Activated CD8-positive, alpha-beta memory T cell treated with anti-CD3 and anti-CD28 coated beads, Interleukin-2, amount 50 U/mL, for 24 hours (primary cell): ENCODE results near the gene VIPAS39.
"Not testable (repeated sequence)": the region's sequence is repeated elsewhere in the genome, so short reads cannot be mapped to it uniquely, and the experiment has no call there.

Experiments
- DNase-seq: peaks from one replicate; pipeline ENCODE4 v3.0.0-alpha.2; 2020; ENCODE audit errors: extremely low read depth

The VIPAS39 gene

DNA sequence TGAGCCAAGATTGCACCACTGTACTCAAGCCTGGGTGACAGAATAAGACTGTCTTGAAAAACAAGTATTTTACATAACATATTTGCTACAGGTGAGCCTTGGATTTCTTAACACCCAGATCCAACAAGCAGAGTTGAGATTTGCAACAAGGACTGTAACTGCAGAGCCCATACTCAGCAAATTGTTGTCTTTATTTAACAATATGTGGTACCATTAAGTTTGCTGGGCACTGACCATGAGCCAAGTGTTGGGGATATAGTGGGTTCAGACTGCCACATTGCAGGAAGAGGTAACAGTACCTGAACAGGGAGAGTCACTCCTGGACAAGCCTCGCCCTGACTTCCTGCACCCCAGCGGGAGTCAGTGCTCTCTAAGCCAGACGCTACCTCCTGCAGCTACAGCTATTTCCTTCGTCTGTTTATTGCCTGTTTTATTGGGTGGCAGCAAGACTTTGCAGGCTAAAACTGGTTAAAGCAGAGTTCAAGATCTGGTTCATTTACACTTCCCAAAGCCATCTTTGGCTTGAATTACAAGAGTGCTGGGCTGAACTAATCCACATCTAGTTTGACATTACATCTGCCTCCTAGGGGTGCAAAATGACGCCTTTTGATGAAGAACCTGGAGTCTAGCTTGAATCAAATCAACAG lies 12.9 kb upstream of the VIPAS39 start:
- DNase-seq, result no peak

DNA sequence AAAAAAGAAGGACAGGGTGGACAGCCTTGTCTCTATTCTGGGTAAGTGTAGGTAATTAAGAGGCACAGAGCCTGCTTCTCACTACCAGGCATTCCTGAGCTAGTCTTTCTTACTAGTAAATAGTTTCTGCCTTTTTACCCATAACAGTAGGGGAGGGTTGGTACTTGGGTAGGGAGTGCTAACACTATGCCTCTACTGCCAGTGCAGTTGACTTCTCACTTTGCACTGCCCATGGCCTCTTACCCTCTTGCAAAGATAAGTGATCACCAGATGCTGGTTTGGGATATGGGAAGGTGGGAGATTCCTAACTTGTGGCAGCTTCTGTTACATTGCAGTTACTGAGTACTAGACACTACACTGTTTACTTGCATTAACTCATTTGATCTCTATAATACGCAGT lies 12.1 kb upstream of the VIPAS39 start:
- DNase-seq, result no peak

DNA sequence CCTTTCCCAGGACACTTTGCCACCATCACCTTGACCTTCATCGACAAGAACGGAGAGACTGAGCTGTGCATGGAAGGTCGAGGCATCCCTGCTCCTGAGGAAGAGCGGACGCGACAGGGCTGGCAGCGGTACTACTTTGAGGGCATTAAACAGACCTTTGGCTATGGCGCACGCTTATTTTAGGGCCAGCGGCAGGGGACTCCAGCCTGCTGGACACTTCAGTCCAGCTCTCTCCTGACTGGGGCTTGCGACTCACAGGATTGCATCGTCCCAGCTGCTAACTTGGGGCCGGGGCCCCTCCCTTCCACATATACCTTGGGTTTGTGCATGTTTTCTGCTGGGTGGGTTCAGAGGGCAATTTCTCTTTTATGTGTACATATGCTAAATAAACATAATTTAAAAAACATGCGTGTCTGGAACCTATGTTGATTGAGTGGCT lies 11.7 kb upstream of the VIPAS39 start:
- DNase-seq, result no peak

DNA sequence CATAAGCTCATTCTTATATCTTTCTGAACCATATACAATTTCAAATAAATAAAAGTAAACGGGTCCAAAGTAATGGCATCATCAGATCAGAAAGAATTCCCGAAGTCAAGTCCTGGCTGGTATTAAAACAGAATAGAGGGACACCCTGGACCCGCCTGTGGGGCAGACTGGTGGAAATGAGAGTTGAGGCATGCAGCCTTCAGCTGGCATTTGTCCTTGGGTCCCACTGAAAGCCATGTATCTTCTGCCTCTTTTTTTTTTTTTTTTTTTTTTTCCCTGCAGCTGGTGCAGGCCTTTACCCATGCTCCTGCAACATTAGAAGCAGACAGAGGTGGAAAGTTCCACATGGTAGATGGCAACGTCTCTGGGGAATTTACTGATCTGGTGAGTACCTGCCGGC lies 10.4 kb upstream of the VIPAS39 start:
- DNase-seq, result no peak

DNA sequence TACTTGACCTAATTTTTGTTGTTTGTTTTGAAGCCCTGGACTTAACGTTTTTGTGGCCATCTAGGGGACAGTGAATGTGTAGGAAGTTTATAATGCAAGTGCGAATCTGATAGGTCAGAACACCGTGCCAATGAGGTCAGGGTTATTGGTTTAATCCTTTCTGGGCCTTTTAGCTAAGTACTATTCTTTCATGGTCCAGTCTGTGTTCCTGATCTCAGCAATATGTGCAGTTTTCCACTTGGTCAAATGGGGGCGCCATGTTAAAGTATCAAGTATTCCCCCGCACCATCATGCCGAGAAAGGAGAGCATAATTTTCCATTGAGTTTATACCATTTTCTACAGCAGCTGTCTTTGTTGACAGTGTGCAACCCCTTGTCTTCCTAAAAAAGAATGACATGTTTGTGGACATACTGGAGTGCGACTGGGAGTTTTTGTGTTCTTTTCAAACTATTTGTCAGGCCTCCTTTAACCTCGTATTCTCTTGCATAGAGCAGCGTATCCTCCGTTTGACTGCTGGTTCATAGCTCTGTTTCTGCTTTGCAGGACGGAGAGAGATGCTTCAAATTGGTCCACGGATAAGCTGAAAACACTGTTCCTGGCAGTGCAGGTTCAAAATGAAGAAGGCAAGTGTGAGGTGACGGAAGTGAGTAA lies 1.8 kb upstream of the VIPAS39 start:
- peak; percentile 45 for DNase-seq

DNA sequence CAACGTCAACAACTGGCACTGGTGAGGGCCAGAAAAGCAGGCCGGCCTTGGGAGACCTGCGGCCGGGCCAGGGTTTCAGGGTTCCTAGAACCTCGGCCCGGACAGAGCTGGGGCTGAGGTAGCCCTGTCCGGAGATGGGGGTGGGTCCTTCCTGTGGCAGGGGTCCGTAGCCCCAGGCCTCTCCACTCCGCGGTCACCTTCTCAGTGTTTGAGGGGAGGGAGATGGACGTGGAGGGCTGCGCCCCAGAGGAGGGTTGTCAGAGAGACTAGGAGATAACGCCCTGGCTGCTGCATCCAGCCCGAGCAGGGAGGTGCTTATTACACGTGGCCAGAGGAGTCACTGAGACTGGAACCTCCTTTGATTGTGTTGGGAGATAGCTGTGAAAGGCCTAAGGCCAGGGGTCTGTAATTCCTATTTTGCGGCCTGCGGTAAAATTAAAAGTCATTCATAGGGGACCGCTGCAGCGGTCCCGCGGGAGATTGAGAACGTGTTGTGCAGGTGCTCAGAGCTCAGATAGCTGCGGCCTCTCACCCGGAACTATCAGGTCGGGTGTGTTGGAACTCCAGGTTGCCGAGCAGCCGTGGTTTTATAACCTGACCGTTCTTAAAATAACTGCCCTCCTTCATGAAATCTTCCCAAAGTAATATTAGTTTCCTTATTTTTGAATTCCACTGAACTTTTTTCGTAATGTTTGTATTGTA lies 999 bp upstream of the VIPAS39 start:
- DNase-seq, result no peak

DNA sequence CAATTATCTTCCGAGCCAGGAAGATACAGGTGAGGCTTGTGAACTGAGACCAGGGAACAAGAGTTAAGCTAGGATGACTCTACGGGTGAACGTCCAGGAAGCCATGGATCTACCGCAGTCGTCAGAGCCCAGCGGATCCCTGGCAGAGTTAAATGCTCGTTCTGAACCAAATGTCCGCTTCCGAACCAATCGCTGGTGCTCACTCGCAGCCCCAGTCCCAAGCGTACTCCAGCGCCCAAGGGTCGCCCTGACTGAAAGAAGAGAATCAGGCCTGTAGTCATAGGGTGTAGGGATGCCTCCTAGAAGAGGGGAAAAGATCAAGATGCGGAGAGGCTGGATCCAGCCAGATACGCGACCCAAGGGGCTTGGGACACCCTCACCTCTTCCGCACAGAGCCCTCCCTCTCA lies 283 bp downstream of the VIPAS39 start:
- DNase-seq, result no peak

DNA sequence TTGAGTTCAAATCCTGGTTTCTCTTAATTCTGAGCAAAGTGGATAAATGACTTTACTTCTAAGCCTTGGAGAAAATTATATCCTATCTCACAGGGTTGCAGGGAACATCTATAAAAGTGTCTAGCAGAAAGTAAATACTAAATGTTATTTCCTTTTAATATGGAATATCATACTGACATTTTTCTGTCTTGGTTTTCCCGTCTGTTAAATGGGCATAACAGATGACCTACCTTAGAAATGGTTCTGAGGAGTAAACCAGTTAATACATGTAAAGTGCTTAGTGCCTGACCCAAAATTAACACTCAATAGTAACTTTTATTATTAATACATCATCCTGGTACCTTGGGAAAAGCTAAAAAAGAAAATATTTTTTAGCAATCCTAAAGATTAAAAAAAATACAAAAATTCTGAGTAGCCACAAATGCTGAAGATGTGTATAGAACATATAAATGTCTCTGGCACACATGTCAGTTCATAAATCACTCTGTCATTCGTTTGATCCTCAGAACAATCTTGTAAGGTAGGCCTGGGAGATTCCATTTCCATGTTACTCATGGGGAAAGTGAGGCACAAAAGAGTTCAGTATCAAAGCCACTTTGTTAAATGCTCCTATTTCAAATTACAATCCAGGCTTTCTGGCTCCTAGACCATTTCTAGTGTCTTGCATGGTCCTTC lies 1.3 kb downstream of the VIPAS39 start:
- no peak for DNase-seq

DNA sequence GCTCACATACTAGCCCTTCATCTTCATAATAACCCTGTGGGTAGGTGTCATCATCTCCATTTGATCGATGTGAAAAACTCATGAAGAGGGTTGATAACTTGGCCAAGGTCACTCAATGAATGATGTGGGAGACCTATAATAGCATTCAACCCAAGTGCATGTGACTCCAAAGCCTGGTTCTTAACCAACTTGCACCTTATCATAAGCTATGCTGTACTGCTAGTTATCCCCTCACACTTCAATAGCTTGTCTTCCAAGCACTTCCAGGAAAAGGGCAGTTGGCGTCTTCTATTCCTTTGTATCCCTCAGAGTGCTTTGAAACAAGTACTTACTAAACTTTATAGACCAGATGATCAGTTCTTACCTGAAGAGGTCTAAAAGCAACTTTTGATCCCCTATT lies 15.2 kb downstream of the VIPAS39 start:
- DNase-seq, result no peak

DNA sequence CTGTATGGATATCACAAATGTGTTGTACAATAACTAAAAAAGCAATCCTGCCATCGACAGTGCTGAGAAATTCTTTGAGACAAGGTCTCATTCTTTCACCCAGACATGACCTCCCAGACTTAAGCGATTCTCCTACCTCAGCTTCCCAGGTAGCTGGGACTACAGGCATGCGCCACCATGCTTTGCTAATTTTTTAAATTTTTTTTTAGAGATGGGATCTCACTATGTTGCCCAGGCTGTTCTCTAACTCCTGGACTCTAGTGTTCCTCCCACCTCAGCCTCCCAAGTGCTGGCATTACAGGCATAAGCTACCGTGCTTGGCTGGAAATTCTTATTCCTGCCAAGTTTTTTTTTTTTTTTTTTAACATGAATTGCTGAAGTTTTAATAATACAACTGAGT lies 17.5 kb downstream of the VIPAS39 start:
- DNase-seq, result no peak

DNA sequence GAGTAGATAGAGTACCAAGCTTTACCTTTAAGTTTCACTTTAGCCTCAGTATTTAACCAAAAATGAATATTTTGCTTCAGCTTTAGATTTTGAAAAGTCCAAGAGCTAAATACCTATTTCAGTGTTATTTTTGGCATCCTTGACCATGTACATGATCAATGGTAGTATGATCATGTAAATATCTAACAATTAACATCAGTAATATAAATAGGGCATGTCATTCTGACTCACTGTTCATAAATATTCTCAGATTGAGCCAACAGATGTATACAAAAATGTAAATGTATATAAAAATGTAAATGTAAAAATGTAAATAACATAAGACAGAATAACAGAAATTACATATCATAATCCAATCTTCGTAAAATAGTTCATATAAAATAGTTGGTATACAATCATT lies 18.8 kb downstream of the VIPAS39 start:
- DNase-seq, result no peak

DNA sequence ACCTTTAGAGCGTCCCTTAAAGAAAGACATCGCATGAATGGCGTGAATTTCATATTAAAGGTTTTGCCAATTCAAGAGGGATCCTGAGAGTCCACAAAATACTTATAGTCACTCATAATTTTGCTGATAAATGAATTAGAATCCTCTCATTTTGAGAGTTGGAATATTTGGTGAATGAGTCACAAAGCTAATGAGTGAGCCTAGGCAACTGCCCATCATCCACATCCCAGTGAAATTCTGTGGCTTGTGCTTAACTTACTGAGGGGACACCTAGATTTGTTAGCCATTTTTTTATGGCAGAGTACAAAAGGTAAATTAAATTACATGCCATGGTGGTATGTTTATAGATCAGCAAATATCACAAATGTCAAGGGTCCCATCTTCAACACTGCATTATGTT lies 21.4 kb downstream of the VIPAS39 start:
- DNase-seq, result no peak

DNA sequence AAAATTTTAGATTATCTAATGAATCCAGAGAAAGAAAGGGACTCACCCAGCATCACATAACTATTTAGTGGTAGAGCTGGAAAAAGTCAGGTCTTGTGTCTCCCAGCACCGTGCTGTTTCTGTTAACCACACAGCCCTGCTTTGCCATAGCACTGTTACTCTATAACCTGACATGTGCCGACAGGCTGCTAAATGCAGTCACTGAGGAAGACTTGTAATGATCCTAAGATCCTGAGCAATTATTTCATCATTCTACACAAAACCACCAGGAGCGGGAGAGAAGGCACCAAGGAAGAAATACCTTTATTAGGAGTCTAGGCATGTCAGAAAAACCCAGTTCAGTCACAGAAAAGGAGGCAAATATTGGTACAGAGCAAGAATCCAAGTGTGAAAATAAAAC lies 31.0 kb downstream of the VIPAS39 start:
- DNase-seq, result no peak

DNA sequence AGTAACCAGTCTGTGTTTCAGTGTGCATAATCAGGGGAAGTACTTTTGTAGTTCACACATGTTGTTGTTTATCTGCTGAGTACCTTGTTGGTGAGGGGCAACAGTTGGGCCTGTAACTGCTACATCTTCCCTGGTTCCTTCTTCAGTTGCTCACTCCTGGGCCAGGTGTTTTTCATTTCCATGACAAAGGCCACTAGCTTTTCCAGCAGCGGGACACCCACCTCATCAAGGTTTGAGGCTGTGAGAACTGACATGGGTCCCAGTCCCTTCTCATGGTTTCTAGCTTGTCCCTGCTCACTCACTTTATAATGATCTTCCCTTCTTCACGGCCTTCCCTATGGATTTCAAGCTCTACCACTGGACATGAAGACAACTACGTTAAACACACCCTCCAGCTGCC lies 32.5 kb downstream of the VIPAS39 start:
- no peak for DNase-seq

DNA sequence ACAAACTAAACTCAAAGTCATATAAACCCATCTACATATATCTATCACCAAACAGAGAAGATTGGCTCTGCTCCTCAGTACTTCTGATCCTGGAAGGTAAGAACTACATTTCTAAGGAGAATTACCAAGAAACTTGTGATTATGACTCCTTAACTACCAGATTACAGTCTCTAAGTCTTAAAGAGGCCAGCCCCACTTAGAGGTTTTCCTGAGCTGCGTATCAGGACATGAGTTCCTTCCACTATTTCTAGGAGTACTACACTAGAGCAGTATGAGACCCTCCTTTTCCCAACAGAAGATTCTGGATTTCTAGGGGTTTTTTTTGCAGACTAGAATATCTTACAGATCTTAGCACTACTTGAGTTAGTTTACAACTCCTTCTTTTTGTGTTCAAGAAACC lies 34.0 kb downstream of the VIPAS39 start, which contains the start of gene NOXRED1:
Gene NOXRED1, minus strand, starts transcription at position 101 of the 400 bp plus-strand sequence. CDS start 634 bp downstream, outside the sequence.
- DNase-seq, result no peak

DNA sequence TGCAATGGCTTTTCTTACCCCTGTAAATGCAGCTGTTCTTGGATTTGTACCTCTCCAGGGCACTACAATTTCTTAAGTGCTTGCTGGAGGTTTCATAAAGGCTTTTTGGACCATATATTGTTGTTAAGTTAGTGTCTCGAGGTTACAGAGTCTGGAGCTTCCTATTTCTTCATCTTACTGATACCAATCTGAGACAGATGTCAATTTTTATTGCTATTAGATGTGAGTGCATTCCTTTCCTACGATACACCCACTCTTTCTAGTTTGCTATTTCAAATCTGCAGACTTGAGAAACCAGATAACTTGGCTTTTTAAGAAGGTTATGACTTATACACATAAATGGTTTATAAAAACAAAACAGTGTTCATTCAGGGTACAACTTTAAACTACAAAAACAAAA lies 36.2 kb downstream of the VIPAS39 start:
- DNase-seq, result no peak

DNA sequence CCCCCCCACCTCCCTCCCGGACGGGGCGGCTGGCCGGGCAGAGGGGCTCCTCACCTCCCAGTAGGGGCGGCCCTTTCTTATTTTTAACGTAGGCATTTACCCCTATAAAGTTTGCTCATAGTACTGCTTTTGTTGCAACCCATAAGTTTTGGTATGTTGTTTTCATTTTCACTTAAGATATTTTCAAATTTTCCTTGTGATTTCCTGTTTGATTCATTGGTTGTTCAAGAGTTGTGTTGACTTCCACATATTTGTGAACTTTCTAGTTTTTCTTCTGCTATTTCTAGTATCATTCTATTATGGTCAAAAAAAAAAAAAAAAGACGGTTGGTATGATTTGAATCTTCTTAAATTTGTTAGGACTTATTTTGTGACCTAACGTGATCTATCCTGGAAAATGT lies 40.6 kb downstream of the VIPAS39 start:
- no peak for DNase-seq

DNA sequence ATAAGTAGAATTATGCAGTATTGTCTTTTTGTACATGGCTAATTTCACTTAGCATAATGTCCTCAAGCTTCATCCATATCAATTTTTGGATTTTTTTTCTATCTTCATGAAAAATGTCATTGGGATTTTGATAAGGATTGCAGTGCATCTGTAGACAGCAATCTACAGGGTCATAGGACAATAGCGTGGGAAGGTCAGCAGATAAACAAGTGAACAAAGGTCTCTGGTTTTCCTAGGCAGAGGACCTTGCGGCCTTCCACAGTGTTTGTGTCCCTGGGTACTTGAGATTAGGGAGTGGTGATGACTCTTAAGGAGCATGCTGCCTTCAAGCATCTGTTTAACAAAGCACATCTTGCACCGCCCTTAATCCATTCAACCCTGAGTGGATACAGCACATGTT lies 41.3 kb downstream of the VIPAS39 start:
- not testable (repeated sequence) for DNase-seq

DNA sequence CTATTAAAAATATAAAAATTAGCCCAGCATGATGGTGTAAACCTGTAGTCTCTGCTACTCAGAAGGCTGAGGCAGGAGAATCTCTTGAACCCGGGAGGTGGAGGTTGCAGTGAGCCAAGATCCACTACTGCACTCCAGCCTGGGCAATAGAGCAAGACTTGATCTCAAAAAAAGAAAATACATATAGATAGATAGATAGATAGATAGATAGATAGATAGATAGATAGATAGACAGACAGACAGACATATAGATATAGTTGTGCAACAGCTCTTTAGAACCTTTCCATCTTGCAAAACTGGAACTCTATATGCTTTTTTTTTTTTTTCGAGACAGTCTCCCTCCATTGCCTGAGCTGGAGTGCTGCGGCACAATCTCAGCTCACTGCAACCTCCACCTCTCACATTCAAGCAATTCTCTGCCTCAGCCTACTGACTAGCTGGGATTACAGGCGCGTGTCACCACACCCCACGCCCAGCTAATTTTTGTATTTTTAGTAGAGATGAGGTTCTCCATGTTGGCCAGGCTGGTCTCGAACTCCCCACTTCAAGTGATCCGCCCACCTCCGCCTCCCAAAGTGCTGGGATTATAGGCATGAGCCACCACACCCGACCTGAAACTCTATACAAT lies 41.9 kb downstream of the VIPAS39 start:
- DNase-seq, result not testable (repeated sequence)

DNA sequence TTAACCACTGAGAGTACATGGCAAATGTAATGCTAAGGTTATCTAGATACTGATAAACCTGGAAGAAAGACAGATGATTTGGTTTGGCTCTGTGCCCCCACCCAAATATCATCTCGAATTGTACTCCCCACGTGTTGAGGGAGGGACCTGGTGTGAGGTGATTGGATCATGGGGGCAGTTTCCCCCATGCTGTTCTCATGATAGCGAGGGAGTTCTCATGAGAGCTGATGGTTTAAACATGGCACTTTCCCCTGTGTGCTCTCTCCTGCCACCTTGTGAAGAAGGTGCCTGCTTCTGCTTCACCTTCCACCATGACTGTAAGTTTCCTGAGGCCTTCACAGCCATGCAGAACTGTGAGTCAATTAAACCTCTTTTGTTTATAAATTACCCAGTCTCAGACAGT lies 48.3 kb downstream of the VIPAS39 start:
- no peak for DNase-seq

DNA sequence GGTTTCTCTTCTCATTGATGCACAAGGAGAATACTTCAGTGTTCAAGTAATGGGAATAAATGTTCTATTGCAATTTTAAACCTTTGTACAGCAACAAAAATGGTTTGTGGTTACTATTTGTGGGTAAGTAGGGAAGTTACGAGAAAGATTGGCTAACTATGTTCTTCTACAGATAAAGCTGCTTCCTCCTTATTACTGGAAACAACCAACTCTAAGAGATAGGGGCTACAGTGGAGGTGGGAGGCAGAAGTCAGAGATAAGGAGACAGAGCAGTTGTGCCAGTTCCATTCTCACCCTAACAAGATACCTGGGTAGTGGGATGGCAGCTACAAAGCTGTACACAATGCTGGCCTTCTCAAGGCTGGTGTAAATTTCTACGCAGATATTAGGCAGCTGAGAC lies 50.2 kb downstream of the VIPAS39 start:
- no peak for DNase-seq

DNA sequence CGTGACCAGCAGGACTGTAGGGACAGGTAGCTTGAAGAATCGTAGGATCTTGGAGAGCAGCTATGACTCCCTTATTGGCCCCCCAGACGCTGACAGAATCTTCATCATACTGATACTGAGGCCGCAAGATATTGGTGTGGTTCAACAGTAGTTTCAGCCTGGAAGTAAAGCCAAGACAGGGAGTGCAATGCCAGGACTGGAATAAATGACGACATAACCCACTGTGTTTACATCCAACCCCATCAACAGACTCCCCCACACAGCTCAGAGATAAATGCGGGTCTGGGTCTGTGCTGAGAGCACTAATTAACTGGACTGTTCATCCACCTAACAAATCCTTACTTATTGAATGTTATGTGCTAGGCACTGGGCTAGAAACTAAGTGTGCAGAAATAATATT lies 50.7 kb downstream of the VIPAS39 start:
- no peak for DNase-seq
